ENCODE results near the gene C11orf68.

The C11orf68 gene

GRCh38 chr11:65928667-65929066 lies 9.8 kb upstream of the C11orf68 start:
- H2BK5ac ChIP-seq (ENCODE audit: low read length) = no peak overlapping the region
- no peak for DNase-seq

GRCh38 chr11:65927904-65928397 lies 9.1 kb upstream of the C11orf68 start:
- Histone ChIP-seq H2BK5ac (ENCODE audit: low read length) (no peak overlapping the region), H3K27ac (ENCODE audit: low read depth, low read length) (no peak overlapping the region), H4K5ac (ENCODE audit: low read length) (no peak overlapping the region), H3K4me3 (ENCODE audit: low read length) (no peak overlapping the region), H3K79me2 (ENCODE audit: control insufficient read depth, insufficient read depth, low read length) (no peaks in the 10 kb centered on the region), H4K8ac (ENCODE audit: low read depth, low read length) (no peak overlapping the region), H2AK5ac (ENCODE audit: low read length) (no peak overlapping the region), H3K36me3 (ENCODE audit: control insufficient read depth, insufficient read depth, low read length) (no peaks in the 10 kb centered on the region), H3K4me2 (ENCODE audit: low read length) (no peak overlapping the region), H3K27me3 (ENCODE audit: insufficient read depth, low read length, poor library complexity) (no peaks in the 10 kb centered on the region), H3K56ac (ENCODE audit: low read length) (peak overlapping the region; percentile 34), H3K23ac (ENCODE audit: low read length) (no peak overlapping the region), H3K4ac (ENCODE audit: low read depth, low read length) (no peak overlapping the region), H2BK120ac (ENCODE audit: low read depth, low read length) (no peak overlapping the region), H3K79me1 (ENCODE audit: low read length) (no peaks in the 10 kb centered on the region), H3K18ac (ENCODE audit: low read length) (no peak overlapping the region), H3K4me1 (ENCODE audit: control insufficient read depth, low read depth, low read length) (no peaks in the 10 kb centered on the region), H3K9ac (ENCODE audit: low read length) (no peak overlapping the region), H2BK15ac (replicated peaks; ENCODE audit: low read depth) (no peak overlapping the region)
- no CpG with 5 or more reads among the region's 9 CpGs for WGBS (ENCODE audit: extremely low coverage, insufficient coverage, low lambda C conversion rate)
- DNase-seq = no peak

More at GRCh38 chr11:65928667-65929066, 9.8 kb upstream of the C11orf68 start:
- Histone ChIP-seq H3K27ac (ENCODE audit: low read depth, low read length) (no peak overlapping the region), H4K8ac (ENCODE audit: low read depth, low read length) (no peak overlapping the region), H4K5ac (ENCODE audit: low read length) (no peak overlapping the region), H2BK120ac (ENCODE audit: low read depth, low read length) (no peak overlapping the region), H3K9ac (ENCODE audit: low read length) (no peak overlapping the region), H3K23ac (ENCODE audit: low read length) (no peak overlapping the region), H3K79me2 (ENCODE audit: control insufficient read depth, insufficient read depth, low read length) (no peaks in the 10 kb centered on the region), H3K4ac (ENCODE audit: low read depth, low read length) (no peak overlapping the region), H3K4me2 (ENCODE audit: low read length) (no peak overlapping the region), H3K56ac (ENCODE audit: low read length) (no peak overlapping the region), H3K79me1 (ENCODE audit: low read length) (no peaks in the 10 kb centered on the region), H2AK5ac (ENCODE audit: low read length) (no peak overlapping the region), H3K27me3 (ENCODE audit: insufficient read depth, low read length, poor library complexity) (no peaks in the 10 kb centered on the region), H3K36me3 (ENCODE audit: control insufficient read depth, insufficient read depth, low read length) (no peaks in the 10 kb centered on the region), H3K4me1 (ENCODE audit: control insufficient read depth, low read depth, low read length) (no peaks in the 10 kb centered on the region), H3K18ac (ENCODE audit: low read length) (no peak overlapping the region), H2BK15ac (replicated peaks; ENCODE audit: low read depth) (no peak overlapping the region), H3K4me3 (ENCODE audit: low read length) (no peak overlapping the region)
- WGBS (ENCODE audit: extremely low coverage, insufficient coverage, low lambda C conversion rate) = no CpG with 5 or more reads among the region's 6 CpGs

DNA sequence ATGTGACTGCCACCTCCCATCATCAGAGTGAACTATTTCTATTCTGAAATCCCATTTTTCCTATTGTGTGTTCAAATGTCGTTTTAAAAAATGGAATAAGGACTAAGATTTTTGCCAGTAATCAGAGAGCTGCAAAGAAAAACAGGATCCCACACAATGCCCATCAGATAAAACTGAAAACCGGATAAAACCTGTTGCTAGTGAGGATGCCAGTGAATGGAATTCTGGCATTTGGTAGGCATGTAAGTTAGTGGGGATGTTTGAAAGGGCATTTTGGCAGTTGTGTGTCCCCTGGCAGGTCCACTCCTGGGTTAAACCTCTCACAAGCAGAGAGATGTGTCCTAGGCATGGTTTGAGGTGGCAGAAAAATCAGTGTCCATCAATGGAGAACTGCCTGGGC lies 6.5 kb upstream of the C11orf68 start:
- no peak overlapping the region for H3K9ac ChIP-seq (ENCODE audit: low read length)
- no peak overlapping the region for H3K27ac ChIP-seq (ENCODE audit: low read depth, low read length)
- no peaks in the 10 kb centered on the region for H3K79me2 ChIP-seq (ENCODE audit: control insufficient read depth, insufficient read depth, low read length)
- DNase-seq = no peak
- no peak overlapping the region for H3K4me3 ChIP-seq (ENCODE audit: low read length)
- no peak overlapping the region for H2BK15ac ChIP-seq (replicated peaks; ENCODE audit: low read depth)
- H3K36me3 ChIP-seq (ENCODE audit: control insufficient read depth, insufficient read depth, low read length) = no peaks in the 10 kb centered on the region
- H3K56ac ChIP-seq (ENCODE audit: low read length) = no peak overlapping the region
- H2BK5ac ChIP-seq (ENCODE audit: low read length) = no peak overlapping the region
- no peaks in the 10 kb centered on the region for H3K79me1 ChIP-seq (ENCODE audit: low read length)
- no peak overlapping the region for H4K5ac ChIP-seq (ENCODE audit: low read length)
- H3K4ac ChIP-seq (ENCODE audit: low read depth, low read length) = no peak overlapping the region
- no peaks in the 10 kb centered on the region for H3K4me1 ChIP-seq (ENCODE audit: control insufficient read depth, low read depth, low read length)
- H2AK5ac ChIP-seq (ENCODE audit: low read length) = no peak overlapping the region
- H4K8ac ChIP-seq (ENCODE audit: low read depth, low read length) = no peak overlapping the region
- WGBS (ENCODE audit: extremely low coverage, insufficient coverage, low lambda C conversion rate) = no CpG with 5 or more reads among the region's 2 CpGs
- H3K23ac ChIP-seq (ENCODE audit: low read length) = no peak overlapping the region
- no peak overlapping the region for H2BK120ac ChIP-seq (ENCODE audit: low read depth, low read length)
- no peak overlapping the region for H3K4me2 ChIP-seq (ENCODE audit: low read length)
- H3K18ac ChIP-seq (ENCODE audit: low read length) = no peak overlapping the region
- H3K27me3 ChIP-seq (ENCODE audit: insufficient read depth, low read length, poor library complexity) = no peaks in the 10 kb centered on the region

DNA sequence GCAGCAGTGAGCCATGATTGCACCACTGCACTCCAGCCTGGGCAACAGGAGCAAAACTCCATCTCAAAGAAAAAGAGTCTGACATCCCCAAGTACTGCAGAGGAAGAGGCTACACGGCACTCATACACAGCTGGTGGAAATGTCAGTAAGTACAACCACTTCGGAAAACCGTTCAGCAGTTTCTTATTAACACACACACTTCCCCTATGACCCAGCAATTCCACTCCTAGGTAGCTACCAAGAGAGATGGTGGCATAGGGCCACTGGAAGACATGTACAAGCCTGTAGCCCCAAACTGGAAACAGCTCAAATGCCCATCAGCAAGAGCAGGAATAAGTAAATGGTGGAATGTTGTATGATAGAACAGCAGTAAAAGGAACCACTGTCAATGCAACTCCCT lies 3.7 kb upstream of the C11orf68 start:
- no peak overlapping the region for H3K4me3 ChIP-seq (ENCODE audit: low read length)
- no peaks in the 10 kb centered on the region for H3K36me3 ChIP-seq (ENCODE audit: control insufficient read depth, insufficient read depth, low read length)
- peaks cover 13% of the 10 kb centered on the region for H3K79me1 ChIP-seq (ENCODE audit: low read length)
- H3K4me2 ChIP-seq (ENCODE audit: low read length) = no peak overlapping the region
- WGBS (ENCODE audit: extremely low coverage, insufficient coverage, low lambda C conversion rate) = no CpG with 5 or more reads among the region's 3 CpGs
- H3K79me2 ChIP-seq (ENCODE audit: control insufficient read depth, insufficient read depth, low read length) = peaks cover 8% of the 10 kb centered on the region
- H3K23ac ChIP-seq (ENCODE audit: low read length) = no peak overlapping the region
- H3K9ac ChIP-seq (ENCODE audit: low read length) = no peak overlapping the region
- no peak overlapping the region for H2BK120ac ChIP-seq (ENCODE audit: low read depth, low read length)
- H3K56ac ChIP-seq (ENCODE audit: low read length) = no peak overlapping the region
- H3K27me3 ChIP-seq (ENCODE audit: insufficient read depth, low read length, poor library complexity) = no peaks in the 10 kb centered on the region
- H2AK5ac ChIP-seq (ENCODE audit: low read length) = no peak overlapping the region
- peaks cover 3% of the 10 kb centered on the region for H3K4me1 ChIP-seq (ENCODE audit: control insufficient read depth, low read depth, low read length)
- no peak overlapping the region for H4K5ac ChIP-seq (ENCODE audit: low read length)
- no peak for DNase-seq
- no peak overlapping the region for H3K27ac ChIP-seq (ENCODE audit: low read depth, low read length)
- H4K8ac ChIP-seq (ENCODE audit: low read depth, low read length) = no peak overlapping the region
- no peak overlapping the region for H2BK15ac ChIP-seq (replicated peaks; ENCODE audit: low read depth)
- H3K18ac ChIP-seq (ENCODE audit: low read length) = no peak overlapping the region
- H3K4ac ChIP-seq (ENCODE audit: low read depth, low read length) = no peak overlapping the region
- no peak overlapping the region for H2BK5ac ChIP-seq (ENCODE audit: low read length)

GRCh38 chr11:65921876-65922275 lies 3.0 kb upstream of the C11orf68 start:
- H3K9ac ChIP-seq (ENCODE audit: low read length) = no peak overlapping the region
- no peak overlapping the region for H3K27ac ChIP-seq (ENCODE audit: low read depth, low read length)
- no peaks in the 10 kb centered on the region for H3K27me3 ChIP-seq (ENCODE audit: insufficient read depth, low read length, poor library complexity)
- H2BK15ac ChIP-seq (replicated peaks; ENCODE audit: low read depth) = no peak overlapping the region
- H3K4ac ChIP-seq (ENCODE audit: low read depth, low read length) = no peak overlapping the region
- H3K79me1 ChIP-seq (ENCODE audit: low read length) = peaks cover 17% of the 10 kb centered on the region
- no peak overlapping the region for H3K23ac ChIP-seq (ENCODE audit: low read length)
- H4K5ac ChIP-seq (ENCODE audit: low read length) = no peak overlapping the region
- H3K36me3 ChIP-seq (ENCODE audit: control insufficient read depth, insufficient read depth, low read length) = no peaks in the 10 kb centered on the region
- no peak overlapping the region for H4K8ac ChIP-seq (ENCODE audit: low read depth, low read length)
- DNase-seq = no peak
- peaks cover 3% of the 10 kb centered on the region for H3K4me1 ChIP-seq (ENCODE audit: control insufficient read depth, low read depth, low read length)
- no peak overlapping the region for H2BK5ac ChIP-seq (ENCODE audit: low read length)
- H3K4me3 ChIP-seq (ENCODE audit: low read length) = no peak overlapping the region
- WGBS (ENCODE audit: extremely low coverage, insufficient coverage, low lambda C conversion rate) = no CpG with 5 or more reads among the region's 10 CpGs
- H3K18ac ChIP-seq (ENCODE audit: low read length) = no peak overlapping the region
- H3K56ac ChIP-seq (ENCODE audit: low read length) = no peak overlapping the region
- no peak overlapping the region for H2BK120ac ChIP-seq (ENCODE audit: low read depth, low read length)
- H3K4me2 ChIP-seq (ENCODE audit: low read length) = no peak overlapping the region
- H2AK5ac ChIP-seq (ENCODE audit: low read length) = no peak overlapping the region
- peaks cover 8% of the 10 kb centered on the region for H3K79me2 ChIP-seq (ENCODE audit: control insufficient read depth, insufficient read depth, low read length)

DNA sequence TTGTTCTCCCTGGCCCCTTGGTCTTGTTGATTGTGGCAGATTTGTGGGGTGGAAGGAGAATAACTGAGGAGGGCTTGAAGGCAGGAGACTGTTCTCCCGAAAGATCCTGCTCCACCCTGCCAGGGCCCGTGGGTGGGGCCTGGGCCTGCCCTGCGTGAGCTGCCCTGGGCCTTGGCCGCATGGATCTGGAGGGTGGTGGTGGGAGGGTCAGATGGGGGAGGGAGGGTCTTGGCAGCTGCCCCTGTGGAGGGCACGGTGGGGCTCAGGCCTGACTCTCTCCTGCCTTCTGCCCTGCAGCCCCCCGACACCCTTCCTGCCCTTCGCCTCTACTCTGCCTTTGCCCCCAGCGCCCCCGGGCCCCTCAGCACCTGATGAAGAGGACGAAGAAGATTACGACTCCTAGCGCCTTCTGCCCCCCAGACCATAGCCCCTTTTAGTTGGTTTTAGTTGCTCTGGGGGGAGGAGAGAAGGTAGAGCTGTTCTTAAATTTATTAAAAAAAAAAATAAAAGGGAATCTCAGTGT lies 2.2 kb upstream of the C11orf68 start:
- no peak overlapping the region for H4K5ac ChIP-seq (ENCODE audit: low read length)
- no peak overlapping the region for H3K23ac ChIP-seq (ENCODE audit: low read length)
- peaks cover 3% of the 10 kb centered on the region for H3K4me1 ChIP-seq (ENCODE audit: control insufficient read depth, low read depth, low read length)
- no peak overlapping the region for H3K9ac ChIP-seq (ENCODE audit: low read length)
- no peaks in the 10 kb centered on the region for H3K36me3 ChIP-seq (ENCODE audit: control insufficient read depth, insufficient read depth, low read length)
- no peak overlapping the region for H3K18ac ChIP-seq (ENCODE audit: low read length)
- H2BK15ac ChIP-seq (replicated peaks; ENCODE audit: low read depth) = no peak overlapping the region
- H3K79me1 ChIP-seq (ENCODE audit: low read length) = peaks cover 17% of the 10 kb centered on the region
- no CpG with 5 or more reads among the region's 12 CpGs for WGBS (ENCODE audit: extremely low coverage, insufficient coverage, low lambda C conversion rate)
- no peak overlapping the region for H3K4me3 ChIP-seq (ENCODE audit: low read length)
- no peak overlapping the region for H2AK5ac ChIP-seq (ENCODE audit: low read length)
- H3K79me2 ChIP-seq (ENCODE audit: control insufficient read depth, insufficient read depth, low read length) = peaks cover 8% of the 10 kb centered on the region
- no peak overlapping the region for H4K8ac ChIP-seq (ENCODE audit: low read depth, low read length)
- no peak overlapping the region for H2BK120ac ChIP-seq (ENCODE audit: low read depth, low read length)
- H2BK5ac ChIP-seq (ENCODE audit: low read length) = no peak overlapping the region
- no peak overlapping the region for H3K4me2 ChIP-seq (ENCODE audit: low read length)
- H3K4ac ChIP-seq (ENCODE audit: low read depth, low read length) = no peak overlapping the region
- H3K27me3 ChIP-seq (ENCODE audit: insufficient read depth, low read length, poor library complexity) = no peaks in the 10 kb centered on the region
- no peak overlapping the region for H3K56ac ChIP-seq (ENCODE audit: low read length)
- no peak for DNase-seq
- no peak overlapping the region for H3K27ac ChIP-seq (ENCODE audit: low read depth, low read length)

All from mesendoderm (in vitro differentiated cells).